K562 (cell line): ENCODE measurements around the gene LRRC61. TPM values are rescaled to one million over a fixed set of nuclear protein-coding genes. Genes with fewer than 3 reads are reported as not detected.

Experiments used
- ARID1B ChIP-seq: fragments of 450-650 bp; IDR thresholded peaks from 2 replicates; pipeline ENCODE4 v1.6.1; 2016; ENCODE audit warnings: antibody characterized with exemption, mild to moderate bottlenecking, inconsistent platforms
- CBFA2T2 ChIP-seq: fragments of 450-650 bp; conservative IDR thresholded peaks from 2 replicates; pipeline ENCODE4 v1.6.1; 2017; ENCODE audit warnings: mild to moderate bottlenecking
- ETV6 ChIP-seq, 3 experiments: fragments of 150-350 bp in 1 of 3; sonication (generic) in 1 of 3; formaldehyde crosslinking in 1 of 3; IDR thresholded peaks; 2 replicates each; pipeline versions ENCODE4 v1.6.1 to v1.8.0; 2014 to 2022; ENCODE audit warnings: borderline replicate concordance in 2 of 3, low read depth in 2 of 3, antibody characterized with exemption in 1 of 3, low read length in 1 of 3, mild to moderate bottlenecking in 1 of 3, missing genetic modification reagents in 1 of 3
- MAFF ChIP-seq: IDR thresholded peaks from 2 replicates; pipeline ENCODE4 v1.6.1; 2012; ENCODE audit warnings: low read length, improper control_type of control experiment
- MCM5 ChIP-seq: fragments of 450-650 bp; IDR thresholded peaks from 2 replicates; pipeline ENCODE4 v1.6.1; 2016; ENCODE audit warnings: low read depth
- NCOA1 ChIP-seq: fragments of 450-650 bp; IDR thresholded peaks from 2 replicates; pipeline ENCODE4 v1.6.1; 2016; ENCODE audit warnings: low read depth
- POLR3A ChIP-seq: IDR thresholded peaks from 2 replicates; pipeline ENCODE4 v1.6.1; 2011; ENCODE audit warnings: borderline replicate concordance, mild to moderate bottlenecking, moderate library complexity; ENCODE audit not compliant: insufficient read length, insufficient read depth; ENCODE audit errors: extremely low read depth
- TEAD4 ChIP-seq, 2 experiments: sonication (generic) in 1 of 2; formaldehyde crosslinking in 1 of 2; IDR thresholded peaks; 2 replicates each; pipeline versions ENCODE4 v1.6.1 to v1.8.0; 2012 to 2022; ENCODE audit warnings: borderline replicate concordance in 1 of 2, inconsistent platforms in 1 of 2, low read length in 1 of 2, mild to moderate bottlenecking in 1 of 2, missing genetic modification reagents in 1 of 2
- ZBTB1 ChIP-seq: sonication (generic); formaldehyde crosslinking; IDR thresholded peaks from 2 replicates; pipeline ENCODE4 v1.8.1; 2023; ENCODE audit warnings: missing genetic modification reagents, low read depth, mild to moderate bottlenecking, borderline replicate concordance
- ZBTB11 ChIP-seq, 3 experiments: fragments of 200-800 bp in 1 of 3; fragments of 250-450 bp in 1 of 3; fragments of 450-650 bp in 1 of 3; sonication (Bioruptor Pico) in 1 of 3; sonication (Bioruptor generic) in 1 of 3; formaldehyde crosslinking in 1 of 3; IDR thresholded peaks; 2 replicates each; pipeline versions ENCODE4 v1.6.1 to v1.8.0; 2016 to 2022; ENCODE audit warnings: mild to moderate bottlenecking in 2 of 3, missing genetic modification characterization in 2 of 3, missing compliant biosample characterization in 1 of 3, moderate library complexity in 1 of 3
- ZC3H8 ChIP-seq: fragments of 450-650 bp; IDR thresholded peaks from 2 replicates; pipeline ENCODE4 v1.6.1; 2017
- ZNF224 ChIP-seq: sonication (generic); formaldehyde crosslinking; IDR thresholded peaks from 2 replicates; pipeline ENCODE4 v1.8.0; 2022; ENCODE audit warnings: mild to moderate bottlenecking, missing genetic modification reagents
- ZNF239 ChIP-seq: fragments of 250-450 bp; sonication (Bioruptor Pico); IDR thresholded peaks from 2 replicates; pipeline ENCODE4 v1.4.0; 2020; ENCODE audit warnings: mild to moderate bottlenecking
- polyA plus RNA-seq, 8 experiments: library from polyadenylated mRNA; depleted of rRNA in 4 of 8; stranded (reverse) in 5 of 8; unstranded in 3 of 8; fragments of >200 nt; fragmentation: Nextera tagmentation in 2 of 8; fragmentation: Illumina TruSeq in 1 of 8; extraction: Ambion mirVana in 2 of 8; extraction: Trizol in 1 of 8; gene quantifications; 2 replicates each; pipeline versions ENCODE4 v1.2.1 to v1.2.3, GENCODE V29; 2011 to 2014; ENCODE audit warnings: inconsistent platforms in 1 of 8, missing spikeins in 1 of 8
- total RNA-seq, 7 experiments: library from RNA; depleted of rRNA in 6 of 7; stranded (reverse); fragments of >200 nt in 6 of 7; fragmentation: Illumina TruSeq in 2 of 7; extraction: Trizol in 2 of 7; gene quantifications; 2 replicates each; pipeline versions ENCODE4 v1.2.1 to v1.2.3, GENCODE V29; 2011 to 2021; ENCODE audit warnings: low replicate concordance in 1 of 7
- TF ChIP-seq, protein P1 (sequence below): fragments of 250-450 bp; sonication (Bioruptor Pico); IDR thresholded peaks from 2 replicates; pipeline ENCODE4 v1.8.0; 2021; ENCODE audit warnings: moderate library complexity, mild to moderate bottlenecking, inconsistent platforms
- TF ChIP-seq, protein P2 (sequence below): sonication (generic); formaldehyde crosslinking; IDR thresholded peaks from 2 replicates; pipeline ENCODE4 v1.8.1; 2023; ENCODE audit warnings: mild to moderate bottlenecking, missing genetic modification reagents
- TF ChIP-seq, protein P3 (sequence below): fragments of 250-450 bp; sonication (Bioruptor Pico); IDR thresholded peaks from 2 replicates; pipeline ENCODE4 v1.5.0; 2020; ENCODE audit warnings: mild to moderate bottlenecking

LRRC61 gene
- total and polyA plus RNA-seq, 9 of the 15 experiments (the other 6 are each of a cell fraction or from before 2014, with no cell fraction given) = 1.3 to 55.2 (median 35.2) TPM

DNA sequence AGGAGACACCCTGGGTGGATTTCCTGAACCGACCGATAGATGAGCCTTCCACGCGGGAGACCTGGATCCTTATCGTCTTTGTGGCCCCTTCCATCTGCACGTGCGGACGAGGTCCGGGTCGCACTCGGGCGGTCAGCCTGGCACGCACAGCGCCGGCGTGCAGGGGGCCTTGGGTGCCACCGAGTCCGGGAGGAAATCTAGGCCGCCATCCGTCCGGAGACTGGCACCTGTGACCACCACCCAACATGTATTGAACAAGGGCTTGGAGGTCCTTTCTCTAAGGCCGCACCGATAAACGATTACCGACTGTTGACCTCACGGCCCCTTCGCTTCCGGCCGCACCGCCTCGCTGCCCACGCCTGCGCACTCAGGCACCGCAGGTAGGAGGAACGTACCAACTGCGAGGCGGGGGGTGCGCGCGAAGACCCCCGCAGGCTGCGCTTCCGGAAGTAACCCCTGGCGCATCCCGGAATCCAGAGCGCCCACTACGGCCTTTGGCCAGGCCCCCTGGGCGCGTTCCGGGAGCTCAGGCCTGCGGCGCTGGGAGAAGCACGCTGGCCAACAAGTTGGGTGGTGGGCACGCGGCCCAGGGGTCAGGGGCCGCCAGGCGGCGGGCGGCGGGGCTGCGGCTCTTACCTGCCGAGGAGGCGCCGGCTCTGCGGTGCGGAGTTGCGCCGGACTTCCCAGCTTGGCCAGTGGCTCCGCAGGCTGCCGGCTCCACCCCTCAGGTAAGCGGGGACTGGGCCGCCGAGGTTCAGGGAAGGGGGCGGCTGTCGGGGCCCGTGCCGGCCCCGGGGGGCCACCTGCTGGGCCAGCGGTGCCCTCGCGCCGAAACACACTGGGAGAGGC lies at the start of gene LRRC61, which contains the start of gene ACTR3C (continued):
- TF ChIP-seq ZBTB1 = peak; percentile 60; the same call in 1 of the 2 replicates
- peak in 2 of 3 experiments; percentile 37 to 54; a peak in 3 of 6 replicates for TF ChIP-seq ZBTB11 (CRISPR knock-in tag; IDR thresholded peaks at IDR 0.05)
- TF ChIP-seq MAFF = no peak
- peak; percentile 81 for TF ChIP-seq ZNF224 (CRISPR knock-in tag)
- no peak for TF ChIP-seq MCM5
- TF ChIP-seq CBFA2T2 = no peak
- TF ChIP-seq NCOA1 = peak; percentile 78
- TF ChIP-seq, protein P1, sequence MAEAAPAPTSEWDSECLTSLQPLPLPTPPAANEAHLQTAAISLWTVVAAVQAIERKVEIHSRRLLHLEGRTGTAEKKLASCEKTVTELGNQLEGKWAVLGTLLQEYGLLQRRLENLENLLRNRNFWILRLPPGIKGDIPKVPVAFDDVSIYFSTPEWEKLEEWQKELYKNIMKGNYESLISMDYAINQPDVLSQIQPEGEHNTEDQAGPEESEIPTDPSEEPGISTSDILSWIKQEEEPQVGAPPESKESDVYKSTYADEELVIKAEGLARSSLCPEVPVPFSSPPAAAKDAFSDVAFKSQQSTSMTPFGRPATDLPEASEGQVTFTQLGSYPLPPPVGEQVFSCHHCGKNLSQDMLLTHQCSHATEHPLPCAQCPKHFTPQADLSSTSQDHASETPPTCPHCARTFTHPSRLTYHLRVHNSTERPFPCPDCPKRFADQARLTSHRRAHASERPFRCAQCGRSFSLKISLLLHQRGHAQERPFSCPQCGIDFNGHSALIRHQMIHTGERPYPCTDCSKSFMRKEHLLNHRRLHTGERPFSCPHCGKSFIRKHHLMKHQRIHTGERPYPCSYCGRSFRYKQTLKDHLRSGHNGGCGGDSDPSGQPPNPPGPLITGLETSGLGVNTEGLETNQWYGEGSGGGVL (CRISPR knock-in tag) = no peak
- peak; percentile 82 for TF ChIP-seq ARID1B
- TF ChIP-seq, protein P2, sequence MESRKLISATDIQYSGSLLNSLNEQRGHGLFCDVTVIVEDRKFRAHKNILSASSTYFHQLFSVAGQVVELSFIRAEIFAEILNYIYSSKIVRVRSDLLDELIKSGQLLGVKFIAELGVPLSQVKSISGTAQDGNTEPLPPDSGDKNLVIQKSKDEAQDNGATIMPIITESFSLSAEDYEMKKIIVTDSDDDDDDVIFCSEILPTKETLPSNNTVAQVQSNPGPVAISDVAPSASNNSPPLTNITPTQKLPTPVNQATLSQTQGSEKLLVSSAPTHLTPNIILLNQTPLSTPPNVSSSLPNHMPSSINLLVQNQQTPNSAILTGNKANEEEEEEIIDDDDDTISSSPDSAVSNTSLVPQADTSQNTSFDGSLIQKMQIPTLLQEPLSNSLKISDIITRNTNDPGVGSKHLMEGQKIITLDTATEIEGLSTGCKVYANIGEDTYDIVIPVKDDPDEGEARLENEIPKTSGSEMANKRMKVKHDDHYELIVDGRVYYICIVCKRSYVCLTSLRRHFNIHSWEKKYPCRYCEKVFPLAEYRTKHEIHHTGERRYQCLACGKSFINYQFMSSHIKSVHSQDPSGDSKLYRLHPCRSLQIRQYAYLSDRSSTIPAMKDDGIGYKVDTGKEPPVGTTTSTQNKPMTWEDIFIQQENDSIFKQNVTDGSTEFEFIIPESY (CRISPR knock-in tag) = peak; percentile 87
- TF ChIP-seq, protein P3, sequence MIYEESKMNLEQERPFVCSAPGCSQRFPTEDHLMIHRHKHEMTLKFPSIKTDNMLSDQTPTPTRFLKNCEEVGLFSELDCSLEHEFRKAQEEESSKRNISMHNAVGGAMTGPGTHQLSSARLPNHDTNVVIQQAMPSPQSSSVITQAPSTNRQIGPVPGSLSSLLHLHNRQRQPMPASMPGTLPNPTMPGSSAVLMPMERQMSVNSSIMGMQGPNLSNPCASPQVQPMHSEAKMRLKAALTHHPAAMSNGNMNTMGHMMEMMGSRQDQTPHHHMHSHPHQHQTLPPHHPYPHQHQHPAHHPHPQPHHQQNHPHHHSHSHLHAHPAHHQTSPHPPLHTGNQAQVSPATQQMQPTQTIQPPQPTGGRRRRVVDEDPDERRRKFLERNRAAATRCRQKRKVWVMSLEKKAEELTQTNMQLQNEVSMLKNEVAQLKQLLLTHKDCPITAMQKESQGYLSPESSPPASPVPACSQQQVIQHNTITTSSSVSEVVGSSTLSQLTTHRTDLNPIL (CRISPR knock-in tag) = peak; percentile 51; the same call in 1 of the 2 replicates
- TF ChIP-seq ZC3H8 = no peak
- TF ChIP-seq ZNF239 (CRISPR knock-in tag) = peak; percentile 51
- TF ChIP-seq POLR3A = no peak
- peak; percentile 63 for TF ChIP-seq TEAD4 (IDR thresholded peaks at IDR 0.05; ENCODE audit: low read length)
- TF ChIP-seq TEAD4 (CRISPR knock-in tag; IDR thresholded peaks at IDR 0.05; ENCODE audit: borderline replicate concordance) = peak; percentile 32; the same call in 1 of the 2 replicates
- TF ChIP-seq ETV6 (IDR thresholded peaks at IDR 0.05; ENCODE audit: borderline replicate concordance in 1 of 2, low read depth in 2 of 2, low read length in 1 of 2) = peak; percentile 6 to 21; a peak in 1 of 4 replicates
- TF ChIP-seq ETV6 (CRISPR knock-in tag; IDR thresholded peaks at IDR 0.05; ENCODE audit: borderline replicate concordance) = peak; percentile 59; the same call in 1 of the 2 replicates
